H1 (cell line): ENCODE data around the gene DDR1. TPM values are rescaled to one million over a fixed set of nuclear protein-coding genes. Genes with fewer than 3 reads are reported as not detected.

Source experiments
- CBX5 ChIP-seq: fragments of 300-800, 300-1000 bp; sonication (generic); IDR thresholded peaks from 2 replicates; pipeline ENCODE4 v1.7.1; 2016; ENCODE audit warnings: antibody characterized with exemption, low read length, low read depth
- CHD7 ChIP-seq: fragments of 300-600 bp; sonication (generic); IDR thresholded peaks from 2 replicates; pipeline ENCODE4 v1.7.1; 2012; ENCODE audit warnings: low read length, moderate library complexity, mild to moderate bottlenecking, inconsistent platforms; ENCODE audit not compliant: insufficient replicate concordance
- HDAC6 ChIP-seq: IDR thresholded peaks from one replicate; pipeline ENCODE4 v1.7.1; 2012; ENCODE audit warnings: low read depth, mild to moderate bottlenecking, inconsistent platforms, low read length, moderate library complexity
- JUN ChIP-seq: IDR thresholded peaks from 2 replicates; pipeline ENCODE4 v1.6.1; 2011; ENCODE audit warnings: low read depth, mild to moderate bottlenecking, improper control_type of control experiment, low read length
- RNF2 ChIP-seq: fragments of 200-900, 300-1000 bp; sonication (generic); IDR thresholded peaks from 2 replicates; pipeline ENCODE4 v1.7.1; 2016; ENCODE audit warnings: borderline replicate concordance, low read depth, mild to moderate bottlenecking, antibody characterized with exemption, low read length; ENCODE audit not compliant: poor library complexity, severe bottlenecking; ENCODE audit errors: missing control alignments
- SIN3A ChIP-seq, 2 experiments: IDR thresholded peaks in 1 of 2; conservative IDR thresholded peaks in 1 of 2; 2 replicates each; pipeline ENCODE4 v1.6.1; 2011 to 2012; ENCODE audit warnings: low read length in 2 of 2, improper control_type of control experiment in 1 of 2, low read depth in 1 of 2, mild to moderate bottlenecking in 1 of 2
- SP4 ChIP-seq: IDR thresholded peaks from 2 replicates; pipeline ENCODE4 v1.6.1; 2012; ENCODE audit warnings: low read length, inconsistent platforms
- SUZ12 ChIP-seq: fragments of 200-600 bp; sonication (generic); IDR thresholded peaks from 2 replicates; pipeline ENCODE4 v1.6.1; 2012; ENCODE audit warnings: mild to moderate bottlenecking, inconsistent platforms, low read length, moderate library complexity, mixed read lengths
- TAF1 ChIP-seq: IDR thresholded peaks from 2 replicates; pipeline ENCODE4 v1.6.1; 2011; ENCODE audit warnings: mild to moderate bottlenecking, low read depth, low read length
- TCF12 ChIP-seq: IDR thresholded peaks from 2 replicates; pipeline ENCODE4 v1.6.1; 2011; ENCODE audit warnings: low read depth, mild to moderate bottlenecking, low read length
- polyA plus RNA-seq, 7 experiments: library from polyadenylated mRNA; depleted of rRNA in 3 of 7; stranded (reverse) in 5 of 7; unstranded in 2 of 7; fragments of >200 nt in 5 of 7; fragments of 200-250 nt in 2 of 7; gene quantifications; 1 replicate in 5 of 7; 2 replicates in 1 of 7; 4 replicates in 1 of 7; pipeline versions ENCODE4 v1.2.1 to v1.2.3, GENCODE V29; 2011 to 2013; ENCODE audit warnings: missing spikeins in 2 of 7, mixed read lengths in 2 of 7
- total RNA-seq: library from RNA; stranded (reverse); fragmentation: NEBNext Ultra II Directional; extraction: Animal tissue kit (Norgen Biotek cat#: 25700); gene quantifications from 2 replicates; pipeline ENCODE4 v1.2.1, GENCODE V29; 2021

DDR1 gene
- total and polyA plus RNA-seq, 2 of the 8 experiments (the other 6 are each of a cell fraction or from before 2014, with no cell fraction given) = 99.4 to 181 TPM

GRCh38 chr6:30918670-30919069 is 34.4 kb downstream of the DDR1 start (continued):
- TF ChIP-seq CHD7 (no peak), HDAC6 (no peak), SUZ12 (no peak), JUN (no peak), SIN3A (conservative IDR thresholded peaks at IDR 0.05 in 1 of 2, IDR thresholded peaks at IDR 0.05 in 1 of 2; ENCODE audit: low read depth in 1 of 2, low read length in 2 of 2) (no peak), CBX5 (no peak), TCF12 (no peak), TAF1 (no peak), RNF2 (no peak), SP4 (no peak)
